Dermis blood vessel endothelial cell (primary cell): Measurements from ENCODE around the gene RMI2. TPM values are rescaled to one million over a fixed set of nuclear protein-coding genes. Genes with fewer than 3 reads are reported as not detected.

Experiments used
- DNase-seq: peaks from one replicate; pipeline ENCODE4 v3.0.0; 2010
- total RNA-seq: library from RNA; depleted of rRNA; stranded (reverse); fragments of >200 nt; gene quantifications from 2 replicates; pipeline ENCODE4 v1.2.3, GENCODE V29; 2014

Gene RMI2
- total RNA-seq, 1 donor from 2014 or later, result 5.1 TPM

GRCh38 chr16:11386054-11386680, 40.9 kb downstream of the RMI2 start:
- no peak for DNase-seq

- peak; percentile 65 for DNase-seq
Observed at GRCh38 chr16:11386791-11387546, 41.7 kb downstream of the RMI2 start.

- DNase-seq, result no peak
Observed at GRCh38 chr16:11389083-11389482, 43.8 kb downstream of the RMI2 start.

- no peak for DNase-seq
Observed at GRCh38 chr16:11389631-11390565, 44.6 kb downstream of the RMI2 start.

GRCh38 chr16:11390573-11391495, 45.6 kb downstream of the RMI2 start:
- DNase-seq, result no peak

- no peak for DNase-seq
Observed at GRCh38 chr16:11391576-11391975, 46.3 kb downstream of the RMI2 start.

- DNase-seq, result no peak
Observed at GRCh38 chr16:11392041-11392581, 46.9 kb downstream of the RMI2 start.

- DNase-seq, result no peak
Observed at GRCh38 chr16:11393366-11393765, 48.1 kb downstream of the RMI2 start.

GRCh38 chr16:11393861-11394592, 48.8 kb downstream of the RMI2 start:
- DNase-seq, result no peak

GRCh38 chr16:11394593-11394960, 49.3 kb downstream of the RMI2 start:
- DNase-seq, result no peak

- no peak for DNase-seq
Observed at GRCh38 chr16:11395008-11395948, 50.0 kb downstream of the RMI2 start.

GRCh38 chr16:11395949-11396240, 50.6 kb downstream of the RMI2 start:
- DNase-seq, result no peak

GRCh38 chr16:11396241-11397048, 51.2 kb downstream of the RMI2 start:
- DNase-seq, result peak; percentile 75

GRCh38 chr16:11398136-11398535, 52.9 kb downstream of the RMI2 start:
- DNase-seq, result no peak

- DNase-seq, result no peak
Observed at GRCh38 chr16:11398851-11399250, 53.6 kb downstream of the RMI2 start.

- DNase-seq, result no peak
Observed at GRCh38 chr16:11399261-11399831, 54.1 kb downstream of the RMI2 start.

- no peak for DNase-seq
Observed at GRCh38 chr16:11400076-11400475, 54.8 kb downstream of the RMI2 start.
